K562 (cell line): Measurements from ENCODE around the gene HEY2. TPM values are rescaled to one million over a fixed set of nuclear protein-coding genes. Genes with fewer than 3 reads are reported as not detected.
A peak's percentile ranks its signal among the peaks of the same experiment; 100 is the strongest.

Experiments
- ATAC-seq: fragments of 200-7000 bp; cut with Tn5 transposase; 3 replicates; pipeline ENCODE4 v1.9.1; 2020; ENCODE audit warnings: moderate library complexity
- BruUV-seq: library from RNA; stranded (reverse); fragments of 400-500 nt; replicated peaks from 2 replicates; lab custom pipeline; 2021; lab: Mats Ljungman, UMichigan
- CTCF ChIA-PET: fragments of 300-600 bp; formaldehyde crosslinking; extraction: SDS; loops from one replicate; lab custom pipeline; 2021; ENCODE audit warnings: low intra/inter-chr PET ratio; lab: Yijun Ruan, JAX
- POLR2A ChIA-PET: fragments of 300-600, 350-650 bp; sonication (Branson Sonifier 250); formaldehyde crosslinking; extraction: SDS; loops from one replicate; lab custom pipeline; 2021; ENCODE audit warnings: antibody characterized with exemption, inconsistent platforms; lab: Yijun Ruan, JAX
- DNase-seq, 4 experiments: peaks; one replicate each; pipeline versions ENCODE4 v3.0.0 to v3.0.0-alpha.2; 2011 to 2018; ENCODE audit warnings: low spot score in 3 of 4, mixed read lengths in 3 of 4; ENCODE audit errors: extremely low read depth in 1 of 4
- FAIRE-seq: peaks from 2 replicates; lab custom pipeline; 2011; peaks lifted over from hg19 to GRCh38; lab: Jason Lieb, UNC
- H2AFZ ChIP-seq: 2 replicates; pipeline ENCODE4 v1.6.0; 2011; ENCODE audit warnings: low read depth, low read length, control low read depth, inconsistent platforms
- H3K27ac ChIP-seq: fragments of 200-600 bp; 3 replicates; pipeline ENCODE4 v1.8.0; 2011; ENCODE audit warnings: low read depth, mild to moderate bottlenecking, control low read depth, inconsistent platforms, low read length, moderate library complexity, mixed read lengths; ENCODE audit errors: extremely low read depth
- H3K27me3 ChIP-seq, 2 experiments: fragments of 300-600 bp in 1 of 2; 2 replicates in 1 of 2; 3 replicates in 1 of 2; pipeline versions ENCODE4 v1.6.0 to v1.8.0; 2011; ENCODE audit warnings: inconsistent platforms in 2 of 2, low read length in 2 of 2, mild to moderate bottlenecking in 1 of 2, mixed read lengths in 1 of 2, moderate library complexity in 1 of 2; ENCODE audit not compliant: control insufficient read depth in 2 of 2, insufficient read depth in 2 of 2
- H3K36me3 ChIP-seq: fragments of 300-600 bp; 3 replicates; pipeline ENCODE4 v1.8.0; 2011; ENCODE audit warnings: mild to moderate bottlenecking, low read length, inconsistent platforms; ENCODE audit not compliant: control insufficient read depth, insufficient read depth
- H3K4me1 ChIP-seq, 2 experiments: fragments of 200-600 bp in 1 of 2; replicated peaks in 1 of 2; 2 replicates in 1 of 2; 3 replicates in 1 of 2; pipeline versions ENCODE4 v1.5.1 to v1.8.0; 2011; ENCODE audit warnings: inconsistent platforms in 2 of 2, low read length in 2 of 2, mild to moderate bottlenecking in 1 of 2, mixed read lengths in 1 of 2, moderate library complexity in 1 of 2; ENCODE audit not compliant: control insufficient read depth in 2 of 2, insufficient read depth in 2 of 2
- H3K4me2 ChIP-seq: 2 replicates; pipeline ENCODE4 v1.6.1; 2011; ENCODE audit warnings: low read length, control low read depth, inconsistent platforms, mixed read lengths; ENCODE audit not compliant: insufficient read depth
- H3K4me3 ChIP-seq: fragments of 200-600 bp; sonication (generic), shearing (Covaris generic); 2 replicates; pipeline ENCODE4 v1.5.1; 2016; ENCODE audit warnings: control low read depth, inconsistent platforms
- H3K79me2 ChIP-seq: fragments of 200-600 bp; 3 replicates; pipeline ENCODE4 v1.8.0; 2011; ENCODE audit warnings: low read length, inconsistent platforms; ENCODE audit not compliant: control insufficient read depth, insufficient read depth
- H3K9ac ChIP-seq, 2 experiments: 2 replicates each; pipeline versions ENCODE4 v1.6.0 to v1.6.1; 2011; ENCODE audit warnings: low read depth in 2 of 2, low read length in 2 of 2, control low read depth in 1 of 2, inconsistent platforms in 1 of 2, mild to moderate bottlenecking in 1 of 2, mixed read lengths in 1 of 2; ENCODE audit not compliant: insufficient read depth in 1 of 2
- H3K9me1 ChIP-seq: one replicate; pipeline ENCODE4 v1.6.0; 2011; ENCODE audit warnings: inconsistent platforms, mild to moderate bottlenecking, low read length, moderate library complexity; ENCODE audit not compliant: control insufficient read depth, insufficient read depth
- H3K9me3 ChIP-seq: replicated peaks from 2 replicates; pipeline ENCODE4 v1.5.1; 2011; ENCODE audit warnings: low read depth, low read length, inconsistent platforms; ENCODE audit not compliant: control insufficient read depth, insufficient read depth
- H4K20me1 ChIP-seq: replicated peaks from 2 replicates; pipeline ENCODE4 v1.6.1; 2011; ENCODE audit warnings: low read length, inconsistent platforms, mixed read lengths; ENCODE audit not compliant: control insufficient read depth, insufficient read depth
- BRF1 ChIP-seq: IDR thresholded peaks from 3 replicates; pipeline ENCODE4 v1.6.1; 2011; ENCODE audit warnings: borderline replicate concordance, mild to moderate bottlenecking; ENCODE audit not compliant: insufficient read length; ENCODE audit errors: extremely low read depth
- CLOCK ChIP-seq: fragments of 250-450 bp; sonication (Bioruptor Pico); IDR thresholded peaks from 2 replicates; pipeline ENCODE4 v1.4.0; 2020; ENCODE audit warnings: mild to moderate bottlenecking, moderate library complexity, borderline replicate concordance
- EGR1 ChIP-seq: fragments of 450-650 bp; conservative IDR thresholded peaks from 2 replicates; pipeline ENCODE4 v1.6.1; 2017; ENCODE audit warnings: mild to moderate bottlenecking
- NR3C1 ChIP-seq: sonication (generic); formaldehyde crosslinking; IDR thresholded peaks from 2 replicates; pipeline ENCODE4 v1.8.1; 2022; ENCODE audit warnings: missing genetic modification reagents
- SAP30 ChIP-seq: fragments of 200-600 bp; sonication (generic); IDR thresholded peaks from 2 replicates; pipeline ENCODE4 v1.6.1; 2012; ENCODE audit warnings: borderline replicate concordance, low read depth, mild to moderate bottlenecking, moderate library complexity, low read length, control low read depth, inconsistent platforms; ENCODE audit not compliant: insufficient read depth, poor library complexity, severe bottlenecking
- ZBTB5 ChIP-seq: fragments of 450-650 bp; IDR thresholded peaks from 2 replicates; pipeline ENCODE4 v1.6.1; 2017; ENCODE audit warnings: antibody characterized with exemption
- WGBS: fragments of 100-300 bp; shearing (Covaris generic); methylation state at CpG from one replicate; pipeline ENCODE4 v1.1.6; 2016; ENCODE audit warnings: low coverage, mixed read lengths; ENCODE audit not compliant: insufficient coverage; ENCODE audit errors: missing lambda C conversion rate; 5-methylcytosine and 5-hydroxymethylcytosine counted together
- in situ Hi-C: fragments of 300-500 bp; cut with MboI; formaldehyde crosslinking; loops from 4 replicates; pipeline ENCODE4 v1.15.0; 2018; ENCODE audit warnings: inconsistent platforms, mixed read lengths
- intact Hi-C: fragments of 100-400 bp; cut with micrococcal nuclease; formaldehyde crosslinking; loops from 2 replicates; pipeline ENCODE4 v1.14.2; 2022
- polyA plus RNA-seq, 8 experiments: library from polyadenylated mRNA; depleted of rRNA in 4 of 8; stranded (reverse) in 5 of 8; unstranded in 3 of 8; fragments of >200 nt; fragmentation: Nextera tagmentation in 2 of 8; fragmentation: Illumina TruSeq in 1 of 8; extraction: Ambion mirVana in 2 of 8; extraction: Trizol in 1 of 8; gene quantifications; 2 replicates each; pipeline versions ENCODE4 v1.2.1 to v1.2.3, GENCODE V29; 2011 to 2014; ENCODE audit warnings: inconsistent platforms in 1 of 8, missing spikeins in 1 of 8
- total RNA-seq, 7 experiments: library from RNA; depleted of rRNA in 6 of 7; stranded (reverse); fragments of >200 nt in 6 of 7; fragmentation: Illumina TruSeq in 2 of 7; extraction: Trizol in 2 of 7; gene quantifications; 2 replicates each; pipeline versions ENCODE4 v1.2.1 to v1.2.3, GENCODE V29; 2011 to 2021; ENCODE audit warnings: low replicate concordance in 1 of 7

Gene HEY2
- total and polyA plus RNA-seq, 9 of the 15 experiments (the other 6 are each of a cell fraction or from before 2014, with no cell fraction given) = 0.03 to 0.07 (median 0.06) TPM; not detected in 5

DNA sequence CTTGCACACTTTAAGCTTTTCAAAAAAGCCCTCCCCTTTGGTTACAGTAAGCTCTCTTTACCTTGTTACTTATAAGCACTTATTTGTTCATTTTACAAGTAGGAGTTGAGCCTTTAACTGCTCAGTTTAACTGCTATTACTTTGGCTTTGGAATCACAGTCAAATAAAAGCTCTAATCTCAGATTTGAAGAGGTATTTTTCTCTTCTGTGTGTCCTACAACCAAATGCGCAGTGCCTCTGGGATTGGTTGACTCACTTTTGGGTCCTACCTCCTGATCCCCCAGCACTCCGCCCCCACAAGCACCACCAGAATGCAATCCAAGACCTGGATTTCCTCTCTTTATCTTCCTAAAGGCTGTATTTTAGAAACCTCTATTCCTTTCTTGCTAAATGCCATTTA lies 43.8 kb downstream of the HEY2 start:
- POLR2A ChIA-PET = interaction anchor here (0.6 to 2.7 kb wide), 3 partner anchors 8 to 172 kb away, joined by 3 to 8 read pairs (median 3); no protein-coding TSS in a partner anchor
- 91% methylated on average over 2 of the region's 2 CpGs for WGBS
- Histone ChIP-seq H3K27ac (no peak overlapping the region), H3K9me3 (no peaks in the 10 kb centered on the region), H3K9ac (no peak overlapping the region), H3K27me3 (no peaks in the 10 kb centered on the region), H4K20me1 (no peaks in the 10 kb centered on the region), H3K4me3 (no peak overlapping the region), H2AFZ (no peak overlapping the region), H3K4me1 (peaks cover 14 to 18% of the 10 kb centered on the region in 2 experiments), H3K9me1 (peaks cover 3% of the 10 kb centered on the region), H3K36me3 (no peaks in the 10 kb centered on the region; the same call in 1 of the 3 replicates), H3K79me2 (peaks cover 31% of the 10 kb centered on the region), H3K4me2 (no peak overlapping the region)
- CTCF ChIA-PET = interaction anchor here (0.6 to 0.7 kb wide), 2 partner anchors 30 to 628 kb away, joined by 3 read pairs; no protein-coding TSS in a partner anchor
- in situ Hi-C loops (no loop called here), intact Hi-C loops (no loop called here)
- DNase-seq (peak in 1 of 4 experiments; percentile 27), FAIRE-seq (no peak), ATAC-seq (no peak)
- TF ChIP-seq ZBTB5 (no peak), CLOCK (CRISPR knock-in tag) (no peak), EGR1 (peak; percentile 40; the same call in 1 of the 2 replicates), BRF1 (no peak), SAP30 (no peak), NR3C1 (CRISPR knock-in tag) (no peak)
- no TSS peak for BruUV-seq
